Spleen (tissue), 7 donors: ENCODE results near the gene MFNG.

ENCODE experiments used
- POLR2AphosphoS5 ChIP-seq, 3 donors: sonication (generic); formaldehyde crosslinking; IDR thresholded peaks; one replicate each; pipeline ENCODE4 v1.5.1; 2017; ENCODE audit warnings: antibody characterized with exemption in 3 of 3
- TF ChIP-seq, protein P1 (sequence below), 11 experiments: fragments of 200-600 bp in 7 of 11; fragments of 450-650 bp in 4 of 11; sonication (generic) in 4 of 11; IDR thresholded peaks in 8 of 11; conservative IDR thresholded peaks in 3 of 11; 1 replicate in 7 of 11; 2 replicates in 4 of 11; pipeline versions ENCODE4 v1.4.0 to v1.8.0; 2016 to 2021; ENCODE audit warnings: antibody characterized with exemption in 11 of 11, inconsistent platforms in 4 of 11, mild to moderate bottlenecking in 1 of 11
- donor health status: DM: no; HTN: no; CAD: no; lungs with moderate emphysema.
- donor health status: DM: no; HTN: no; CAD: no.
- donor health status: DM: no; HTN: no; CAD: no.

DNA sequence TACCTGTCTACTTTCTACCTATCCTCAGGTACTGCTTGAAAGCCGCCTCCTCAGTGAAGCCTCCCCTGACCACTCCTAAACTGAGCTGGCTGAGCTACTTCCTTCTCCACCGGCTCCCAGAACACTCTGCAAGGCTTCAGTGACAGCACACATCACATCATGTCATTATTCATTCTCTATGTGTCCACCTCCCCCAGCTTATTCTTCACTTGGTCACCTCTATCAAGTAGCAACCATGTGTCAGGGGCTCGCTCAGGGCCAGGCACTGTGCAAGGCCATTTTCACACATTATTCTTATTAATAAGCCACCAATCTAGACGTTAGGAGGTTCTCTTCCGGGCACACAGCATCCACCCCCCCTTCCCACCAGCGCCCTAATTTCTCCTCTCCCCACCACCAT lies 55.2 kb downstream of the MFNG start:
- TF ChIP-seq, protein P1, sequence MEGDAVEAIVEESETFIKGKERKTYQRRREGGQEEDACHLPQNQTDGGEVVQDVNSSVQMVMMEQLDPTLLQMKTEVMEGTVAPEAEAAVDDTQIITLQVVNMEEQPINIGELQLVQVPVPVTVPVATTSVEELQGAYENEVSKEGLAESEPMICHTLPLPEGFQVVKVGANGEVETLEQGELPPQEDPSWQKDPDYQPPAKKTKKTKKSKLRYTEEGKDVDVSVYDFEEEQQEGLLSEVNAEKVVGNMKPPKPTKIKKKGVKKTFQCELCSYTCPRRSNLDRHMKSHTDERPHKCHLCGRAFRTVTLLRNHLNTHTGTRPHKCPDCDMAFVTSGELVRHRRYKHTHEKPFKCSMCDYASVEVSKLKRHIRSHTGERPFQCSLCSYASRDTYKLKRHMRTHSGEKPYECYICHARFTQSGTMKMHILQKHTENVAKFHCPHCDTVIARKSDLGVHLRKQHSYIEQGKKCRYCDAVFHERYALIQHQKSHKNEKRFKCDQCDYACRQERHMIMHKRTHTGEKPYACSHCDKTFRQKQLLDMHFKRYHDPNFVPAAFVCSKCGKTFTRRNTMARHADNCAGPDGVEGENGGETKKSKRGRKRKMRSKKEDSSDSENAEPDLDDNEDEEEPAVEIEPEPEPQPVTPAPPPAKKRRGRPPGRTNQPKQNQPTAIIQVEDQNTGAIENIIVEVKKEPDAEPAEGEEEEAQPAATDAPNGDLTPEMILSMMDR (IDR thresholded peaks at IDR 0.05 in 8 of 11, conservative IDR thresholded peaks at IDR 0.05 in 3 of 11): no peak
- no peak for TF ChIP-seq POLR2AphosphoS5 (IDR thresholded peaks at IDR 0.05)
